ENCODE measurements around the gene ERO1B.
"Not testable (repeated sequence)": the region's sequence is repeated elsewhere in the genome, so short reads cannot be mapped to it uniquely, and the experiment has no call there.

ERO1B gene

GRCh38 chr1:236281654-236282424 lies at the start of gene ERO1B:
TSS of gene ERO1B (minus strand) at chr1:236281958. CDS start at chr1:236281783, 175 bp downstream.
- DNase-seq: peak; percentile 65 to 76

- DNase-seq: not testable (repeated sequence)
Measured at GRCh38 chr1:236331412-236331811, 49.7 kb upstream of the ERO1B start.

GRCh38 chr1:236326432-236326831 lies 44.7 kb upstream of the ERO1B start:
- DNase-seq: no peak

- DNase-seq: no peak
Measured at GRCh38 chr1:236325567-236325966, 43.8 kb upstream of the ERO1B start.

DNA sequence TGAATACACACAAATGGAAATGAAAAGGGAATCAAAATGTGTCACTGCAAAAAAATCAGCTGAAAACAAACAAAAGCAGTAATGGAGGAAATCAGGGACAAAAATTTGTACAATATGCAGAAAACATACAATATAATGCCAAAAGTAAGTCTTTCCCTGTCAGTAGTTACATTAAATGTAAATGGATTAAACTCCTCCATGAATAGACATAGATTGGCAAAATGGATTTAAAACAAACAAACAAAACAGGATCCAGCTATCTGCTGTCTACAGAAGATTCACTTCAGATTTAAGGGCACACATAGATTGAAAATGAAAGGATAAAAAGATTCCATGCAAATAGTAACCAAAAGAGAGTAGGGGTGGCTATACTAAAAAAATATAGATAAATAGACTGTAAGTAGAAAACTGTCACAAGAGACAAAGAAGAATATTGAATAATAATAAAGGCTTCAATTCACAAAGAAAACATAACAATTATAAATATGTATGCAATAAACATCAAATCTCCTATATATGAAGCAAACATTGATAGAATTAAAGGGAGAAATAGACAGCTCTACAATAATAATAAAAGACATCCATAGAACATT lies 42.2 kb upstream of the ERO1B start:
- DNase-seq: no peak

DNA sequence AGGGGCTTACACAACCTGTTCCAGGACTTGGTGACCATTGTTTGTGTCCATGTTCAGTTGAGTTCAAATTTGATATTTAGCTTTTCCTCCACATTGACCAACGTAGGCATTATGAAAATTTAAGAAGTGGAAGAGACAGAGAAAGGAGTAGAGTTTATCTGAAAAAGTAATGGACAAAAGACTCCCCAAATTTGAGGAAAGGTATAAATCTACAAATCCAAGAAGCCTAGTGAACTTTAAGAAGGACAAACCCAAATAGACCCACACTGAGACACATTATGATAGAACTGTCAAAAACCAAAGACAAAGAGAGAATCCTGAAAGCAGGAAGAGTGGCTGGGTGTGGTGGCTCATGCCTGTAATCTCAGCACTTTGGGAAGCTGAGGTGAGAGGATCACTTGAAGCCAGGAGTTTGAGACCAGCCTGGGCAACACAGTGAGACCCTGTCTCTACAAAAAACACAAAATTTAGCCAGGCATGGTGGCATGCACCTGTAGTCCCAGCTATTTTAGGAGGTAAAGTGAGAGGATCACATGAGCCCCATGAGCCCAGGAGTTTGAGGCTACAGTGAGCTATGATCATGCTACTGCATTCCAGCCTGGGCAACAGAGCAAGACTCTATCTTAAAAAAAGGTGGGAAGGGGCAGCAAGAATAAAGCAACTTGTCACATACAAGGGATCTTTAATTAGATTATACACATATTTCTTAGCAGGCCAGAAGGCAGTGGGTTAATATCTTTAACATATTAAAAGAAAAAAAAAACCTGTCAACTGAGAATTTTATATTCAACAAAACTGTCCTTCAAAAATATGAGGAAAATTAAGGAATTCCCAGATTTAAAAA lies 41.0 kb upstream of the ERO1B start:
- no peak for DNase-seq

DNA sequence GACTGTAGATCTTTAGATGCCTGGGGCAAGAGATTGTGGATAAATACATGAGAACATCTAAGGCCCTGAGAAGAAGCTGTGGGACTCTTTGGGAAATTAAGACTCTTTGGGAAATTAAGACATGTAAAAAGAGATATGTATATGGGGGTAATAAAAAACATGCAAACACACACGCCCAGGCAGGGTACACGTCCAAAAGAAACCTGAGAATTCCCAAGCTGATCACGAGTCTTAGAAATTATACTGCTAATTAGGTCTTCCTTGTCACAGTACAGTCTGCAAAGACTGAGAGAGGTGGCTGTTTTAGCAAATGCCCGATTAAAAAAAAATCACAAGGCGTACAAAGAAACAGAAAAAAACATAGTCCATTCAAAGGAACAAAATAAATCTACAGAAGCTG lies 39.3 kb upstream of the ERO1B start:
- no peak for DNase-seq

DNA sequence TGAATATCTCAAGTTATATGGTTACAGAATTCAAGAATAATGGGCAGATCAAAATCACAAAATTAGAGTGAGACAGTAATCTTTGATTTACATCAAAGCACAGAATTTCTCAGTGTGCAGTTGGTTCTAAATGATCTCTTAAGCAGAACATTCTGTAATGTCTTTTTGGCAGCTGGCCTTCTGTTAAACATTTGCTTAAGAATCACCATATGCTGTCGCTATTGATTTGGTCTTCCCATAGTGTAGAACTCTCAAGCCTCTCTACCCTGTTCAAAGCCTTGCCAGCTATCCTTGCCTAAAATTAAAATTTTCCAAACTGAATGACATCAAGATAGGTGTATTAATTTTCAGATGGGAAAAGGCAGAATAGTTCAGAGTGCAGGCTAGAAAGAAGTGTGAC lies 38.9 kb upstream of the ERO1B start:
- no peak for DNase-seq

DNA sequence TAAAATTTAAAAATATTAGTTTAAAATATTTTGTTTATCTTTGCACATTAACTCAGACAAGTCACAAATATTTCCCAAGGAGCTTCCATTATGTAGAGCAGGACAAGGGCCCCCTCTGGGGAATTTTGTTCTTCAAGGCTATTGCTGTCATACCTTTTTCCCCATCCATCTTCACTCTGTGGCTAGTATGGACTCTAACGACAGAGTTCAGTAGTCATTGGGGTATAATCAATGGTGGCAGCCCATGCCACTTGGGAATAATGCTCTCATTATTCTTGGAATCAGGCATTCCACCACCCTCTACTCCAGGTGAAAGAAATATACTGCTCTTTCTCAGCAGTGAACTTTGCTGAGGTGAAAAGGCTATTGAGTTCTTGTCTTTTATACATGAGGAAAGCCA lies 38.5 kb upstream of the ERO1B start:
- DNase-seq: no peak

DNA sequence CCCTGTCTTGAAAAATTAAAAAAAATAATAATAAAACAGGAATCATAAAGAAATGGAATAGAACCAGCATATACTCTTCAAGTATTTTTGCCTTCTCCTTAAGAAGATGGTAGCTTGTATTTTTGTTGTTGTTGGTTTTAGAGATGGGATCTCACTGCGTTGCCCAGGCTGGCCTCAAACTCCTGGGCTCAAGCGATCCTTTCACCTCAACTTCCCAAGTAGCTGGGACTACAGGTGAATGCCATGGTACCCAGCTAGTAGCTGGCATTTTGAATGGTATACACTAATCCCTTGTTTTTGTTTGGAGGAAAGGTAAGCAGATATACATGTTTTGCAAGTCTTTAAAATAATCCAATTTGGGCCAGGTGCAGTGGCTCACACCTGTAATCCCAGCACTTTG lies 34.7 kb upstream of the ERO1B start:
- DNase-seq: no peak

DNA sequence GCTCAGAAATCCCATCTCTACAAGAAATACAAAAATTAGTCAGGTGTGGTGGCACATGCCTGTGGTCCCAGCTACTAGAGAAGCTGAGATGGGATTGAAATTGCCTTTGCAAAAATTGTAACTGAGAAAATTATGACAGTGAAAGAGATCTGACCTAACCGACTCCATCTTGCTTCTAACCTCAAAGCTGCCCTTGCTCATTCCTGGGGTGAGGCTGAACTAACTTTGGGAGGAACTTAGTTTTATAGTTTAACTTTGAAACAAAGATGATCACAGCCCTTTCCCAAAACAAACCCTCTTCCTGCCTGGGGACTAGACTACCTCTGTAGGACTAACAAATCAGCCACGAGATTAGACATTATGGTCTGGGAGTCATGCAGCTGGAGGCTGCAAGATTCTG lies 33.8 kb upstream of the ERO1B start:
- DNase-seq: no peak

DNA sequence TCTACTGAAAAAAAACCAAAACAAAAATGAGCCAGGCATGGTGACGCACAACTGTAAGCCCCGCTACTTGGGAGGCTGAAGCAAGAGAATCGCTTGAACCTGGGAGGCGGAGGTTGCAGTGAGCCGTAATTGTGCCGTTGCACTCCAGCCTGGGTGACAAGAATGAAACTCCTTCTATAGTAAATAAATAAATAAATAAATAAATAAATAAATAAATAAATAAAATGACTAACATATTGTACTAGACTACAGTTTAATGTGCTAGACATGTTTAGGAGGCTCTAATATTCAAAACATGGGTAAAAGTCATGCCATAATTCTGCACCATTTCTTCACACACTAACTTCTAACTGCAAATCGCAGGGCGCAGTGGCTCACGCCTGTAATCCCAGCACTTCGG lies 33.3 kb upstream of the ERO1B start:
- no peak for DNase-seq

GRCh38 chr1:236314050-236314449 lies 32.3 kb upstream of the ERO1B start:
- not testable (repeated sequence) for DNase-seq

GRCh38 chr1:236313427-236313826 lies 31.7 kb upstream of the ERO1B start:
- no peak for DNase-seq

GRCh38 chr1:236311040-236311439 lies 29.3 kb upstream of the ERO1B start:
- DNase-seq: no peak

GRCh38 chr1:236308827-236309226 lies 27.1 kb upstream of the ERO1B start:
- no peak for DNase-seq

GRCh38 chr1:236307435-236307834 lies 25.7 kb upstream of the ERO1B start:
- no peak for DNase-seq

GRCh38 chr1:236304682-236305081 lies 22.9 kb upstream of the ERO1B start:
- no peak for DNase-seq

GRCh38 chr1:236303675-236304074 lies 21.9 kb upstream of the ERO1B start:
- no peak for DNase-seq

- DNase-seq: no peak
Measured at GRCh38 chr1:236302941-236303340, 21.2 kb upstream of the ERO1B start.

DNA sequence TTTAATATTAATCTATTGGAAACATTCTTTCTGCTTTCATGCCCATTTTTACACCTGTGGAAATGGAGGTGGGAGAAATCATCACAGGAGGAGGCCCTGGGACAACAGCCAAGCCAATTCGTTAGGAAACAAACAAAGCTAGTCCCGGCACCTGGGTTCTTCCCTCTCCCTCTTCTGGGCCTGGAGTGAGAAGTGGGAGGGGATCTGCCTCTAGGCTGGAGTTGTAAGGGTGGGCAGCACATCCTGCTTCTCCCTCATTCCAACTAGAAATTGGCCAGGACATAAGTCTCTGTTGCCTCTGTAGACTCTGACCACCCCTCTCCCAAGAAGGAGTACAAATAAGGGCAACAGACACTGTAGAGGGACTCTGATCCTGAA lies 20.2 kb upstream of the ERO1B start:
- no peak for DNase-seq

- no peak for DNase-seq
Measured at GRCh38 chr1:236301080-236301957, 19.6 kb upstream of the ERO1B start.

DNA sequence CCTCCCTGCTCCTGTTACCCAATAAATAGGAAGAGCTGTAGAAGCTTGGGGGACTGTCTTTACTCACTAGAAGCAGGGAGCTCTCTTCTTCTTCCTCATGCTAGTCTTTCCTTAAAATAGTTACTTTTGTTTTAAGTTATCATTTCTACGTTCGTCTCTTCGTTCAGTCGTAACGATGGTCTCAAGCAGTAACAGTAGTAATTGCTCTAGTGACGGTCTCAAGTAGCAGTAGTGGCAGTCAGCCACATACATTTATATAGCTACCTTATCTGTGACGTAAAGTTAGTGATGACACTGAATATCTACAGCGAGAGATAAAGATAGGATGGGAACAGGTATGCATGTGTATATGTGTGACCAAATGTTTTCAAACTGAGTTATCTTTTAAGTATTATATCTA lies 15.4 kb upstream of the ERO1B start:
- DNase-seq: no peak
